Colonic mucosa (tissue), 4 donors: ENCODE data around the gene CRIP2. TPM values are rescaled to one million over a fixed set of nuclear protein-coding genes. Genes with fewer than 3 reads are reported as not detected.

ENCODE experiments used
- DNase-seq: peaks from one replicate; pipeline ENCODE4 v3.0.0-alpha.2; 2020
- H3K27ac ChIP-seq: fragments of 200-600 bp; one replicate; pipeline ENCODE4 v1.8.0; 2021
- H3K27me3 ChIP-seq: fragments of 200-600 bp; one replicate; pipeline ENCODE4 v1.8.0; 2021
- H3K36me3 ChIP-seq: fragments of 200-600 bp; one replicate; pipeline ENCODE4 v1.8.0; 2021
- H3K4me1 ChIP-seq: fragments of 200-600 bp; one replicate; pipeline ENCODE4 v1.8.0; 2021; ENCODE audit warnings: mild to moderate bottlenecking
- H3K4me3 ChIP-seq: fragments of 200-600 bp; one replicate; pipeline ENCODE4 v1.8.0; 2021
- H3K9ac ChIP-seq, 2 donors: one replicate each; pipeline ENCODE4 v1.7.0; 2013; ENCODE audit warnings: control low read depth in 2 of 2, low read depth in 2 of 2, low read length in 2 of 2
- H3K9me3 ChIP-seq: fragments of 200-600 bp; one replicate; pipeline ENCODE4 v1.8.0; 2021
- intact Hi-C: fragments of 100-400 bp; cut with DNase I; formaldehyde crosslinking; loops from one replicate; pipeline ENCODE4 v1.14.1; 2022
- total RNA-seq, 2 donors: library from RNA; stranded (reverse); fragmentation: NEBNext Ultra II Directional in 1 of 2; extraction: Animal tissue kit (Norgen Biotek cat#: 25700) in 1 of 2; gene quantifications; one replicate each; pipeline ENCODE4 v1.2.1, GENCODE V29; 2021
- TF ChIP-seq, protein P1 (sequence below): fragments of 200-600 bp; IDR thresholded peaks from one replicate; pipeline ENCODE4 v1.8.0; 2022; ENCODE audit warnings: antibody characterized with exemption, mild to moderate bottlenecking
- donor health status: healthy.
- donor health status: DM: no; HTN: no; CAD: no.
- donor health status: DM: no; HTN: no; CAD: no.

CRIP2 gene
- total RNA-seq, 2 donors from 2014 or later, result 11.3 to 20.3 TPM

DNA sequence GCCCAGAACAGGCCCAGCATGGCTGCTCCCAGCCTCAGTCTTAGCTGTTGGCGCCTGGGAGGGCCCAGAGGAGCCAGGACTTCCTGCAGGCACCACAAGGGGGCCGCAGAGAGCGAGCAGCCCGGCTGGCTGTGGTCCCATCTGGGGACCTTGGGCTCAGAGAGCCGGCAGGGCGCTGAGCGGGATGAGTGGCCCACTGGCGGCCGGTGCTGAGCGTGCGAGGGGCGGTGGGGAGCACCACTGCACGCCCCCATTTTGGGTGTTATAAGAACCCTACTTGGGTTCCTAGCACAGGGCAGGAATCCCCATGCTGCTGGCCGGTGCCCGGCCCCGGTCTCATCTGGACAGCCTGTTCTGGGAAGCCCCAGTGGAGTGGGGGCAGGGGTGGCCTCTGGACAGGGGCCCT, 25.9 kb upstream of the CRIP2 start:
- TF ChIP-seq, protein P1, sequence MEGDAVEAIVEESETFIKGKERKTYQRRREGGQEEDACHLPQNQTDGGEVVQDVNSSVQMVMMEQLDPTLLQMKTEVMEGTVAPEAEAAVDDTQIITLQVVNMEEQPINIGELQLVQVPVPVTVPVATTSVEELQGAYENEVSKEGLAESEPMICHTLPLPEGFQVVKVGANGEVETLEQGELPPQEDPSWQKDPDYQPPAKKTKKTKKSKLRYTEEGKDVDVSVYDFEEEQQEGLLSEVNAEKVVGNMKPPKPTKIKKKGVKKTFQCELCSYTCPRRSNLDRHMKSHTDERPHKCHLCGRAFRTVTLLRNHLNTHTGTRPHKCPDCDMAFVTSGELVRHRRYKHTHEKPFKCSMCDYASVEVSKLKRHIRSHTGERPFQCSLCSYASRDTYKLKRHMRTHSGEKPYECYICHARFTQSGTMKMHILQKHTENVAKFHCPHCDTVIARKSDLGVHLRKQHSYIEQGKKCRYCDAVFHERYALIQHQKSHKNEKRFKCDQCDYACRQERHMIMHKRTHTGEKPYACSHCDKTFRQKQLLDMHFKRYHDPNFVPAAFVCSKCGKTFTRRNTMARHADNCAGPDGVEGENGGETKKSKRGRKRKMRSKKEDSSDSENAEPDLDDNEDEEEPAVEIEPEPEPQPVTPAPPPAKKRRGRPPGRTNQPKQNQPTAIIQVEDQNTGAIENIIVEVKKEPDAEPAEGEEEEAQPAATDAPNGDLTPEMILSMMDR, result peak; percentile 87
- DNase-seq, result peak; percentile 59
- intact Hi-C loops, result loop anchor here (5.0 to 10.0 kb wide), 2 partner anchors 76 kb away; partner anchors contain the start of gene TMEM121
- H3K9me3 ChIP-seq, result no peaks in the 10 kb centered on the region
- H3K4me3 ChIP-seq, result no peak overlapping the region
- peak overlapping the region in 1 of 2 donors; percentile 0 for H3K9ac ChIP-seq
- H3K36me3 ChIP-seq, result no peaks in the 10 kb centered on the region
- no peaks in the 10 kb centered on the region for H3K4me1 ChIP-seq
- no peaks in the 10 kb centered on the region for H3K27me3 ChIP-seq
- no peak overlapping the region for H3K27ac ChIP-seq

DNA sequence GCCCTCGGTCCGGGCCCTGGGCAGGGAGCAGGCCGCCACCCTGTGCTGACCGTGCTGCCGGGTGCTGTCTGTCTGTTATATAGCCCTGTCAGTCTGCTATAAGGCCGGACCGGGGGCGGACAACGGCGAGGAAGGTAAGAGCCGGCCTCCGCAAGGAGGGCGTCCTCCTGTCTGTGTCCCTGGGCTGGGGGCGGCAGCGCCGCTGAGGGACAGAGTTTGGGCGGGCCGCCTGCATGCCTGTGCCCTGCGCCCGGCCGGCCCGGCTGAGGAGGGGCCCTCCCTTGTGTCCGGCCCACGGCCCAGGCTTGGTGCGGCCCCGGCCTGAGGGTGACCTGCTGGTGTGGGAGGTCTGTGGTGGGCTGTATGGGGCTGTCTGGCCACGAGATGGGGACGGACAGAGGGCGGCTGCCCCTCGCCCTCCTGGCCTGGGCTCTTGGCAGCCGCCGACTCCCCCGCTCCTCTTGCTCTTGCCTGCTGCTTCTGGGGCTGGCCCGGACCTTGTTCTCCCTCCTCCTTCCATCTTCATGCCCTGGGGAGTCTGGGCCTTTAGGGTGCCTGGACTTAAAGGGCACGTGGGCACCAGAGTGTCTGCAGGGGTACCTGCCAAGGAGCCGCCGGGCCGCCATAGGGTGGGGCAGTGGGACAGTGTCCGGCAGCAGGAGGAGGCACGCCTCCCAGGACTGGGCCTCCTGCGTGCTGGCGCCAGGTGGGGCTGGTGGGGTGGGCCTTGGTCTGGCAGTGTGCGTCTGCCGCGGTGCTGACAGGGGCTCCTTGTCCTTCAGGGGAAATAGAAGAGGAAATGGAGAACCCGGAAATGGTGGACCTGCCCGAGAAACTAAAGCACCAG, 25.1 kb upstream of the CRIP2 start:
- Histone ChIP-seq H3K4me1 (no peaks in the 10 kb centered on the region), H3K9me3 (no peaks in the 10 kb centered on the region), H3K9ac (no peak overlapping the region), H3K4me3 (no peak overlapping the region), H3K27me3 (no peaks in the 10 kb centered on the region), H3K27ac (no peak overlapping the region), H3K36me3 (no peaks in the 10 kb centered on the region)
- TF ChIP-seq, protein P1, result no peak
- no peak for DNase-seq
- intact Hi-C loops, result loop anchor here (5.0 to 10.0 kb wide), 2 partner anchors 75 to 77 kb away; partner anchors contain the start of gene TMEM121

DNA sequence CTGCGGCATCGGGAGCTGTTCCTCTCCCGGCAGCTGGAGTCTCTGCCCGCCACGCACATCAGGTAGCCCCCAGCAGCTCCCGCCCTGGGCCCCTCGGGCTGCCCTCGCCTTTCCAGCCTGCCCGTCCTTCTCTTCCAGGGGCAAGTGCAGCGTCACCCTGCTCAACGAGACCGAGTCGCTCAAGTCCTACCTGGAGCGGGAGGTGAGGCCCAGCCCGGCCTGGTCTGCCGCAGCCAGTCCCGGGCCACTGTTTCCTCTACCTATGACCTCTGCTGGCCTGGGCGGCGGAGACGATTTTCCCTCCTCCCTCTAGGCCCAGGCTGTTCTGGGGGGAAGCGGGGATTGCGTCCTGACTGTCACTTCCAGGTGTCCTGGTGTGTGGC, 24.5 kb upstream of the CRIP2 start:
- no peak for DNase-seq
- TF ChIP-seq, protein P1, result no peak
- no peaks in the 10 kb centered on the region for H3K36me3 ChIP-seq

DNA sequence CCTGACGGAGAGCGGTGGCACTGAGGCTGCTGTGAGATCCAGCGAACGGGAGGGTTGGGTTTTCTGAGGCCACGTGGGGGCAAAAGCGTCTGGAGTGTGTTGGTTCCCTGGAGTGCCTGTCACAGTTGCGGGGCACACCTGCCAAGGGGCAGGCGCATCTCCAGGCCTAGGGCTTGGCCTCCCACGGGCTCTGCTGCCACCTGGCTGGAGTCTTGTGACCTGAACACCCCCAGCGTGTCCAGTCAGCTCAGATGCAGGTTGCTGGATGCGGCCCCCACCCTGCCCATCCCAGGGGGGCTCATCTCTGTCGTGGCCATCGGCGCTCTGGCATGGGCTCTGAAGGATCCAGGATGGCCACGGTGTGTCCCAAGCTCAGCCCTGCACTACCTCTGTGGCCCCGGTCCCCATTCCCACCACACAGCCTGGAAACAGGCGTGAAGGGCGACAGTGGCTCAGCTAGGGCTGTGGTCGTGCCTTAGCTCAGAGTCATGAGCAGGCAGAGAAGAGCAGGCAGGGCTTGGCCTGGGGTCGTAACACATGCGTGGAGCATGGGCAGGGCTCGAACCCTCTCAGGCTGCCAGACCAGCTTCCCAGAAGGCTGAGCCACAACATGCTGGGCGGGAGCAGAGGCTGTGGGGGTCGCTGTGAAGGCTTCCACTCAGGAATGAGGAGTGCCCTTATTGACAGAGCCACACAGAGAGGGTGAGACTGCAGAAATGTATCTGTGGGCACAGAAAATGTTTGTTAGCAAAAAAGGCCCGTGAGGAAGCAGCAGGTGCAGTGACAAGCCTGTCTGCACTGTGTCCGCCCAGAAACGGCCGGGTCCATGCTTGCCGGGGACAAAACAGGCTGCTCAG, 23.5 kb upstream of the CRIP2 start:
- Histone ChIP-seq H3K27ac (no peak overlapping the region), H3K27me3 (no peaks in the 10 kb centered on the region), H3K36me3 (no peaks in the 10 kb centered on the region), H3K4me1 (no peaks in the 10 kb centered on the region), H3K9ac (no peak overlapping the region), H3K9me3 (no peaks in the 10 kb centered on the region), H3K4me3 (no peak overlapping the region)
- intact Hi-C loops, result no loop called here
- TF ChIP-seq, protein P1, result no peak
- no peak for DNase-seq

More for the DNA sequence above, 24.5 kb upstream of the CRIP2 start:
- Histone ChIP-seq H3K27ac (no peak overlapping the region), H3K4me3 (no peak overlapping the region), H3K27me3 (no peaks in the 10 kb centered on the region), H3K9me3 (no peaks in the 10 kb centered on the region), H3K4me1 (no peaks in the 10 kb centered on the region), H3K9ac (no peak overlapping the region)
- intact Hi-C loops, result no loop called here

DNA sequence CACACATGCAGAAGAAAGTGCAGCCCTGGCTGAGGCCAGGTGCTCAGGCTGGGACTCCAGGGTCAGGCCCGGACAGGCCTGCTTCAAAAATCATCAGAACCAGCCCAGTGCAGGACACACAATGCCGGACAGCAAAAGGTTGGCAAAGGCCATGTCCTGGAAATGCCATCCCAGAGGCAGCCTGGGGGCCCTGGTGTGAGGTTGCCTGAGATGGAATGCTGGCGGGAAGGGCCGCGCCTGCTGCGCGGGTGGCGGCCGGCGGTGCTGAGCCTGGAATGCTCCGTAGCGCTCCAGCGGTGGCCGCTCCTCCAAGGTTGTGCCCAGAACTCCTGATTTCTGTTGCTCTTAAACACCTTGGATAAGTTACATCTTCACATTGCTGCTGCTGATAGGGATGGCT, 21.7 kb upstream of the CRIP2 start:
- H3K27ac ChIP-seq, result no peak overlapping the region
- H3K4me1 ChIP-seq, result no peaks in the 10 kb centered on the region
- no peaks in the 10 kb centered on the region for H3K36me3 ChIP-seq
- no peak overlapping the region for H3K9ac ChIP-seq
- intact Hi-C loops, result no loop called here
- TF ChIP-seq, protein P1, result no peak
- DNase-seq, result no peak
- H3K4me3 ChIP-seq, result no peak overlapping the region
- H3K27me3 ChIP-seq, result no peaks in the 10 kb centered on the region
- no peaks in the 10 kb centered on the region for H3K9me3 ChIP-seq
